Stimulated activated CD4-positive, alpha-beta T cell treated with anti-CD3 and anti-CD28 coated beads, Interleukin-12 subunit alpha, Interleukin-12 subunit beta, amount 100 ng/mL, for 4 hours (primary cell): ENCODE results near the gene HCFC2.
"Not testable (repeated sequence)": the region's sequence is repeated elsewhere in the genome, so short reads cannot be mapped to it uniquely, and the experiment has no call there.

ENCODE experiments used
- DNase-seq: peaks from one replicate; pipeline ENCODE4 v3.0.0-alpha.2; 2020

The HCFC2 gene

DNA sequence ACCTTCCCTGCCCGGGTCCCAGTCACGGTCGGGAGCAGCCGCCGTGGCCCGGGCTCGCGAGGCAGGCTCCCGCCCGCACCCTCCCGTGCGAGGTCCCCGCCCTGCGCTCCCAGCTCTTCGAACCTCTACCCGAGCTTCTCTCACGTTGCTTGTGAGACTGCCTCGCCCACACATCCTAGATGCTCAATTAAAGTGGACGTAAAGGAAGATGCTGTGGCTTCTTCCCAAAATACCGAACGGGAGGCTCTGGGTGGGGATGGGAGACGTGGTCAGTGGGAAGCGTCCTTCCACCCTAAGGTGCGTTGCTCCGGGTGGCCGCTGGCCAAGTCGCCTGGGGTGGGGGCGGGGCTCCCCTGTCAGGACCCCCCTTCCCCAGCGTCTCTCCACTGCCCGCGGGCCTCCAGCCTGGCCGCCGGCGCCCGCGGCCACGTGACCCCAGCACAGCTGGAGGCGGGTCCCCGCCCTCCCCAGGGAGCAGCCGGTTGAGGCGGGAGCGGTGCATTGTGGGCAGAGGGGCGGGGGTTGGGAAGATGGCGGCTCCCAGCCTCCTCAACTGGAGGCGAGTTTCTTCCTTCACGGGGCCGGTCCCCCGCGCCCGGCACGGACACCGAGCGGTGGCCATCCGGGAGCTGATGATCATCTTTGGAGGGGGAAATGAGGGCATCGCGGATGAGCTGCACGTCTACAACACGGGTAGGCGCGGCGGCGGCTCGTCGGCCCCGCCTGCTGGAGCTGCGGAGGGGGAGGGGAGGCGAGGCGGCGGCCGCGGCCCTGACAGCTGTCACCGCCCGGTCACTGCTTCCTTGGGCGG is at the start of gene HCFC2:
Gene HCFC2 (plus strand): TSS at position 501 of the 811 bp plus-strand sequence. CDS start 30 bp downstream, at position 531.
- peak; percentile 85 for DNase-seq

DNA sequence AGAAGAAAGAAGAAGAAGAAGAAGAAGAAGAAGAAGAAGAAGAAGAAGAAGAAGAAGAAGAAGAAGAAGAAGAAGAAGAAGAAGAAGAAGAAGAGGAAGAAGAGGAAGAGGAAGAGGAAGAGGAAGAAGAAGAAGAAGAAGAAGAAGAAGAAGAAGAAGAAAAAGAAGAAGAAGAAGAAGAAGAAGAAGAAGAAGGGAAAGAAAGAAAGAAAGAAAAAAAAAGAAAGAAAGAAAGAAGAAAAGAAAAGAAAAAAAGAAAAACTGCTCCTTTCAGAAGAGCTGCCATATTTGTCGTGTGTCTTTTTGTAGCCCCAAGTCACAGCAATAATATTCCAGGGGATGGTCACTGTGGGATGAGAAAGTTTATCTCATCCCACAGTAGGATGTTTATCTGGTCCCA is 42.5 kb upstream of the HCFC2 start:
- DNase-seq: not testable (repeated sequence)

DNA sequence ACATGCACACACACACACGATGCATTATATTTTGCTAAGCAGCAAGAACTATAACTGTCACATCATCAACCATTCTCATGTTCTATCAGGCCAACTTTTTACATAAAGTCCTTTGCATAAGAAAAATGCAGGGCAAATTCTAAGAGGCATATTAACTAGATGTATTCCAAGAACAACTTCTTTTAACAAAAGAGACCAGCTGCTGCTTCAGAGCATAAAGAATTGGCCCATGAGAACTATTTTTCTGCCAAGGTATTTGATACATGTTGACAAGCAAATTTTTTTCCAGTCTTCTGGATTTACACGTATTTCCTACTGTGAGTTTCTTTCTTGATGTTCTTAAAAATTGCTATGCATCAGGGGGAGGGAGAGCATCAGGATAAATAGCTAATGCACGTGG is 41.5 kb upstream of the HCFC2 start:
- no peak for DNase-seq

DNA sequence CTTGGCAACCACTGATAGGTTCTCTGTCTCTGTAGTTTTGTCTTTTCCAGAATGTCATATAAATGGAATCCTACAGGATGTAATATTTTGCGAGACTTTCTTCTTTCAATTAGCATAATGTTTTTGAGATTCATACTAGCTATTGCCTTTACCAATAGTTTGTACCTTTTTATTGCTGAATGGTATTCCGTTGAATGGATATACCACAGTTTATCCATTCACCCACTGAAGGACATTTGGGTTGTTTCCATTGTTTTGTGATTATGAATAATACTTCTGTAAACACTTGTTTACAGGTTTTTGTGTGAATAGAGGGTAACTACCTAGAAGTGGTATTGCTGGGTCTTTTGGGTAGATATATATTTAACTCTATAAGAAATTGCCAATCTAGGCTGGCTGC is 40.6 kb upstream of the HCFC2 start:
- no peak for DNase-seq

DNA sequence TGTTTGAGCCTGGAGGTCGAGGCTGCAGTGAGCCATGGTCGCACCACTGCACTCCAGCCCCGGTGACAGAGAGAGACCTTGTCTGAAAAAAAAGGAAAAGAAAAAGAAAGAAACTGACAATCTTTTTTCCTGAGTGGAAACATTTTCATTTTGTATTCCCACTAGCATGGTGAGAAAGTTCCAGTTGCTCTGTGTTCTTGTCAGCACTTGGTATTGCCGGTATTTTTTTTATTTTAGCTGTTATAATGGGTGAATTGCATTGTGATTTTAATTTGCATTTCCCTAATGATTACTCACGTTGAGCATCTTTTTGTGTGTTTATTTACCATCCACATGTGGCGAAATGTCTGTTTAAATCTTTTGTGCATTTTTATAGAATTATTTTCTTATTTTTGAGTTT is 40.0 kb upstream of the HCFC2 start:
- no peak for DNase-seq

DNA sequence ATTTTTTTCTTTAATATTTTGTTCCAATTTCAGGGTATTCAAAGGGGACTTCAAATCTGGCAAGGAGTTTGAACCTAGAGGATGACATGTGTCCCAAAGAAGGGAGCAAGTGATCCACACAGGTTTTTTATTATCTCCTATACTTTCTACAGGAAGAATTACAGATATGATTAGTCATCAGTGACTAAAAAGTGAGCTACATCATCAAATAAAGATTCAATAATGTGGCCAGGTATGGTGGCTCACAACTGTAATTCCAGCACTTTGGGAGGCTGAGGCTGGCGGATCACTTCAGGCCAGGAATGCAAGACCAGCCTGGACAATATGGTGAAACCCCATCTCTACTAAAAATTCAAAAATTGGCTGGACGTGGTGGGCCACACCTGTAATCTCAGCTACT is 38.6 kb upstream of the HCFC2 start:
- no peak for DNase-seq

DNA sequence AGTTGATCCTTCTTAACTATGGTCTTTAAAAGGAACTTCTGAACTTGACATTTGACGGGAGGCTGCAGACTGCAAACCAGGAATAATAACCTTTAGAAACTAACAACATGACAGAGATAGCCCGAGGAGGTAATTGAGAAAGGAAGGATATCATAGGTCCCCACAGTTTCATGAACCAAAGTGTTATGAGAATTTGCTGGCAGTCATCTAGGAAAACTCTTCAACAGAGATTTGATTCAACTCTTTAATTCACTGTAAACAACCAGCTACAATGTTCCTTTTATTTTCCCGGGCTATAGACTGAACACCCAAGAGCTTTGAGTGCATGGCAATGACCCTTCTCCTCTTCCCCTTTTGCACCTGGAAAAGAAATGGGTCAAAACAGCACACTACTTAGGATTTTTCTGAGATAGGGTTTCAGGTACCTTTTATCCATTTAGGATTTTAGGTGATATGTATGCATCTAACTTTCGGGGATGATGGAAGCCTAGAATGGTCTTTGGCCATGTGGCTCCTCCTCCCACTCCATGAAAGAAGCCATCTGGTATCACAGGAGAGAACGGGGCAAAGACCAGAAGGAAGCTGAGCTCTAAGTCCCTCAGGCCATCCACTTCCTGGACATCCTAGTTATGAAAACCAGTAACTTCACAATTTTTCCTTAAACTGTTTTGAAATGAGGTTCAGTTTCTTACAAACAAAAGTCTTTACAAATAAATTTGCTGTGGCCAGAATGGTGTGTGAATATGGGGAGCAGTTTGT is 37.3 kb upstream of the HCFC2 start:
- DNase-seq: no peak

DNA sequence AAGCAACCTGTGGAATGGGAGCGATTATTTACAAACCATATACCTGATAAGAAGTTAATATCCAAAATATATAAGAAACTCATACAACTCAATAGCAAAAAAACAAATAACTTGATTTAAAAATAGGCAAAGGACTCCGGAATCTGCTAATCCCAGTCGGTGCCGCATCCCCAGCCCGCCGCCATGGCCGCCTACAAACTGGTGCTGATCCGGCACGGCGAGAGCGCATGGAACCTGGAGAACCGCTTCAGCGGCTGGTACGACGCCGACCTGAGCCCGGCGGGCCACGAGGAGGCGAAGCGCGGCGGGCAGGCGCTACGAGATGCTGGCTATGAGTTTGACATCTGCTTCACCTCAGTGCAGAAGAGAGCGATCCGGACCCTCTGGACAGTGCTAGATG is 33.7 kb upstream of the HCFC2 start:
- DNase-seq: not testable (repeated sequence)

DNA sequence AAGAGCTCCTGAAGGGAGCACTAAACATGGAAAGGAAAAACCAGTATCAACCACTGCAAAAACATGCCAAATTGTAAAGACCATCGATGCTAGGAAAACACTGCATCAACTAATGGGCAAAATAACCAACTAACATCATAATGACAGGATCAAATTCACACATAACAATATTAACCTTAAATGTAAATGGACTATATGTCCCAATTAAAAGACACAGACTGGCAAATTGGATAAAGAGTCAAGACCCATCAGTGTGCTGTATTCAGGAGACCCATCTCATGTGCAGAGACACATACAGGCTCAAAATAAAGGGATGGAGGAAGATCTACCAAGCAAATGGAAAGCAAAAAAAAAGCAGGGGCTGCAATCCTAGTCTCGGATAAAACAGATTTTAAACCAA is 28.2 kb upstream of the HCFC2 start:
- not testable (repeated sequence) for DNase-seq

DNA sequence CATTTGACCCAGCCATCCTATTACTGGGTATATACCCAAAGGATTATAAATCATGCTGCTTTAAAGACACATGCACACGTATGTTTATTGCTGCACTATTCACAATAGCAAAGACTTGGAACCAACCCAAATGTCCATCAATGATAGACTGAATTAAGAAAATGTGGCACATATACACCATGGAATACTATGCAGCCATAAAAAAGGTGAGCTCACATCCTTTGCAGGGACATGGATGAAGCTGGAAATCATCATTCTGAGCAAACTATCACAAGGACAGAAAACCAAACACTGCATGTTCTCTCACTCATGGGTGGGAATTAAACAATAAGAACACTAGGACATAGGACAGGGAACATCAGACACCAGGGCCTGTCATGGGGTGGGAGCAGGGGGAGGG is 24.6 kb upstream of the HCFC2 start:
- not testable (repeated sequence) for DNase-seq

DNA sequence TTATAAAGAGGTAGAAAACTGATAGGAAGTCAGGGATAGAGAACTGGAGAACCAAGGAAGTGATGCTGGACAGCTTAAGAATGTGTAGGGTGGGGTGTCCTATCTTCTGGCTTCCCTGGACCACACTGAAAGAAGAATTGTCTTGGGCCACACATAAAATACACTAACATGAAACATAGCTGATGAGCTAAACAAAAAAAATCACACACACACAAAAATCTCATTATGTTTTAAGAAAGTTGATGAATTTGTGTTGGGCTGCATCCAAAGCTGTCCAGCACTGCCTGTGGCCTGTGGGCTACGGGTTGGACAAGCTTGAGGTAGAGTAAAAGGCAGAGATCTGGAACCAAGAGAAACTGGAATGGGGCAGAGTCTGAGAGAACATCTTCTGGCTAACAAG is 21.8 kb upstream of the HCFC2 start:
- DNase-seq: no peak

DNA sequence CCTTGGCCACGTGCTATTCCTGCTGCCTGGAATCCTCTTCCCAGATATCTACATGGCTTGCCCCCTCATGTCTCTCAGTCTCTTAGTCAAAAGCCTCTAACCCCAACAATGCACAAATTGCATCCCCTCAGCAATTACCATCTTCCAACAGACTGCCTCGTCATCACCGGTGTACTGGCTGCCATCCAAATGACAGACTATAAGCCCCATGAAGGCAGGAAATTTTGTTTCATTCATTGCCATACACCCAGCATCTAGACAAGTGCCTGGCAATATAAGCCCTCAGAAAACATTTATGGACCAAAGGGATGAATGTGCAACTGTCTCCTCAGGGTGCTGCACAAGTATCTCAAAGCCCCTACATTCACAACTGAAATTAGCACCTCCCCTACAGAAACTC is 20.2 kb upstream of the HCFC2 start:
- DNase-seq: no peak

DNA sequence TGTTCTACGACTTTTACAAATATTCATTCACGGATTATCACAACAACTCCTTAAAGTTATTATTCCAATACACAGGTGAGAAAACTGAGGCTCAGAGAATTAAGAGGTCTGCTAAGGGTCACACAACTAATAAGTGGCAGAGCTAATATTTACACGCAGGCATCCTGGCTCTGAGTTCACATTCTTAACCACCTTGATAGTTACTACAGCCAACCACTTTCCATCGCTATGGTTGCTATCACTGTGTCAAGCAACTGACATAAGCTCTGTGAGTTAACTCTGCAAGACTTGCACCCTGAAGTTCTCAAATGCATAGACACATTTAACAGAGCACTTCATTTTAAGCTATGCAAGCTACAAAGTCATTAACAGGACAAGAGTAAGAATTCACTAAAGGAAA is 18.0 kb upstream of the HCFC2 start:
- DNase-seq: no peak

DNA sequence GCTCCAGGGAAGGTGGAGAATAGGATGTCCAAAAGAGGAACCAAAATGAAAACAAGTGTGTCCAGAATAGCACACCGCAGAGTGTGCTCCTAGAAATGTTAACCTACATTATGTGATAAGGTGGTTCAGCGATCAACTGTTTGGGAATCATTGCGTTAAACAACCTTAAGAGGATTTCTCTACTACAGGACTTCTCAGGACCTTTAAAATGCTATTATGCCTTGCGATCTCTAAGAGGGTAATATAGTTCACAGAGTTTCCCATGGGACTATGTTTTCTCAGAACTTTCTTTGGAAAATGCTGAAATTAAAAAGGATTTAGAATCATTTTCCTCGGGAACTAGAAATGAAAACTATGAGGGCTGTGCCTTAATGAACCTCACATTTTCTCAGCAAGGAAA is 16.2 kb upstream of the HCFC2 start:
- no peak for DNase-seq

DNA sequence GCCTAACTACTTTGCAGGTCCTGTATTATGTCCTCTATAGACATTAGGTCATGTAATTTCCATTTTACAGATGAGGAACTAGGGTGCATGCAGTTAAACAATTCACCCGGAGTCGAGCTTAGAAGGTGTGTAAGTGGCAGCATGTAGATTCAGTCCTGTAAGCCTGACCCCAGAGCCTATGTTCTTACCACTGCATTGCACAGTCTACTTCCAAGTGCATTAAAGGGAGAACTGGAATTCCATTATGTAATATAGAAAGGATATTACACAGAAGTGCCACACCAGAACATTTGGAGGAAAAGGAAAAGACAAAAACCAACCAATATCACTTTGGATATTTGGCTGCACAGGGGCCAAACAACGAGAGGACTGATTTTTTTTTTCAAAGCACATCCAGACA is 15.5 kb upstream of the HCFC2 start:
- no peak for DNase-seq

DNA sequence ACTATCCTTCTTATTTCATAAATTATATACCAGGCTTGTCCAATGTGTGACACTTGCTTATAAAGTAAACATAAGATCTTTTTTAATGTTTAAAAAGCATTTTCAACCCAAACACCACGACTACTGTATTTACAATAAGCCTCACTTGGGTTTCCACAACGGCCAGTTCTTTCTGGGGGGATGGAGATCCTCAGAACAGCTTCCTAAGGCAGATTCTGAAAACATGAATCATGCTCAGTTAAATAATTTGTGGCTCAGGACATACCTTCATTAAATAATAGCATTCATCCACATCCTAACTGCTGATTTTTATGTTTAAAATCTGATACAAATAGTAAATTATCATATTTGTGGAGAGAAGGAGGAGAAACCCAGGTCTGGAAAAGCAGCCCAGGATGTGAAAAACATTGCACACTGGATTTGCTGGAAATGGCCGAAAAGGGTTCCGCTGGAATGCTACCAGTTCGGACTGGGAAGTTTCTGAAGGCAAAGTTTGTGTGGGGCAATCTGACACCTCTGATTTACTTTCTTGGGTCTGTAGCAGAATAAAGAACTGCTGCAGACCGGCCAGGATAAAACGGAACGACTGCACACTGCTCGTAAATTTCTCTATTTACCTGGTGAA is 14.9 kb upstream of the HCFC2 start:
- no peak for DNase-seq

DNA sequence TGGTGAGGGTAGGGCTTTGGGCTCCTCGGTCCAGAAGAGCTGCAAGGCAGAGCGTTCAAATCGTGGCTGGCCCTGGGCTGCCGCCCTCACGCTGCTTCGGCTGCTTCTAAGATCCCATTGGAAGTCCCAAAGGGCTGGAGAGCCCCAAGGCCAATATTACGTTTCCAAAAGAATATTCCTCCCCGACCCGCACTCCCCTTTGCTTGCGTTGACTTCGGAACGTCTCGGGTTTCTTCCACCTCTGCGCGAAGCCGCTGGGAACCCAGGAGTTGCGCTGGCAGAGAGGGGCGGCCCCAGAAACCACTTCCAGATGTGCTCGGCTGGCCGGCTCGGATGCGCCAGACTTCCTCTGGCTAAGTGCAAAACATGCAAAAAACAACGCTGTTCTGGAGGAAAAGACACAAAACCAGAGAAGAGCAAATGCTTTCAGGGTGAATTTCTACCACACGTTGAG is 14.4 kb upstream of the HCFC2 start, which contains the start of gene GLT8D2:
Gene GLT8D2 (minus strand): TSS at position 285 of the 454 bp plus-strand sequence. CDS start 30,539 bp downstream, outside the sequence.
- no peak for DNase-seq

DNA sequence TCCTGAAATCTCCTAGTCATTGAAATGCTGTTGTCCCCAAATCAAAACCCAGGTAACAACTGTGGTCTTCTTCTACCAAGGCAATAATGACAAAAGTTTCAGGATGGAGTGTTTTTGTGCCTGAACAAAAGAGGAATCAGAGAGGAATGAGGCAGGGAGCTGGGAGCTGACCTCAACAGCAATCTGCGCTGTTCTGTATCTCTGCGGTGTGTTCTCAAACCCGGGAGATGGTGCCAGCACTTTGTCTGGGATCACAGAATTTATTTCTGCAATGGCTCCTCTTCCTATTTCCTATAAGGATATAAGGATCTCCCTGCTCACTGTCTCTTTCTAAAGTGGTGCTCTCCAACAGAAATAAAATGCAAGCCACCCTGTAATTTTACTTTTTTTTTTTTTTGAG is 13.9 kb upstream of the HCFC2 start:
- DNase-seq: no peak

DNA sequence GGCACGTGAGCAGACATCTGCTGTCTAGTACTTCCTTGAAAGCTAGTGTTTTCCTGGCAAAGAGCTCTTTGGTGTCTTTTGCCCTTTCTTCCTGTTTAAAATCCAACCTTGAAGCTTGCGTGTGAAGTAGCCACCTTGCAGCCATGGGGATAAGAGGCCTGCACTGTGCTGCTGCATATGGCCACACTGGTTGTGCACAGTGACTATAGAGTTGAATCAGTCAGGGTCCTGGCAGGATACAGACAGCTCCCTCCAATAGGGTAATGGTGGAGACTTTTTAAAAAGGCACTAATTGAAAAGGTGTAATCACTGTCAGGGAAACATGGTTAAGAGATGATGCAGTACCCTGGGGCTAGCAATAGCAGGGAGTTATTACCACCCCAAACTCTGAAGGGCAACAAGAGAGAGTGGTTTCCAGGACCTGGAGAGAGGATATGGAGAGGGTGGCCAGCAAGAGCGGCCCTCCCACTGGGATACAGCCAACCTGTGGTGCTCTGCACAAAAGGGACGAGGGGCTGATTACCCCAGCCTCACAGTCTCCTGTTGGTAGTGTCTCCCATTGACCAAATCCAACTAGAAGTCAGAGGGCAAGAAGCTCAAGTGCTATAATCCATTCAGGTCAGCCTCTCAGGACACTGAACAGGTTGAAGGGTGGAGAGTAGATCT is 9.5 kb upstream of the HCFC2 start:
- no peak for DNase-seq

DNA sequence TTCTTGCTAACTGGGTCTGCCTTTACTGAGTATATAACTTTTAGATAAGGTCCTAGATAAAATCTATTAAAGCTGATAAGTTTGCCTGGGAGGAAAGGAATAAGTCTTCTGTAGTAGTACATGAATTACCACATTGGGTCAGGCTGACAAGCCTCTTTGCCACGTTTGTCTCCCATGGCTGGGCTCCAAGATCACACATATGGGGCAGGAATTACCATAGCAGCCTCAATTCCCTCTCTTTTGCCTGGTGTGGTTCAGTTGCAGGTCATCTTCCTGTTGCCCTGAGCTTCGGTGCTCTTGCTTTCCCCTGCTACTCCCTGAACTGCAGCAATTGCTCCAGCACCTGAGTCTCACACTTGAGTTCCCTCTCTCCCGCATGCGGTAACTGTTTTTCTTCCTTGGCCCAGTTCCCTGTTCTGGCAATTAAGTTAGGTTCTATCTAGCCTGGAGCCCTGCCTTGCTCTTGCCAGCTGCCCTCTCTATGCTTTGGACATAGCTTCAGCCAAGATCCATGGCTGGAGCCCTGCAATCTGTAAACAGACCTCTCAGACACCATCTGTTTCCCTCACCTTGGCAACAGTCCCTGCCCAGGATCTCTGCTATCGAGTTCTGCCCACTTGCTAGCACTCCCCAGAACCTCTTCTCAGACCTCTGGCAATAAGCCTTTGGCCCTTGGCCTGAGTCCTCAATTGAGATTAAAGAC is 8.5 kb upstream of the HCFC2 start:
- DNase-seq: no peak

DNA sequence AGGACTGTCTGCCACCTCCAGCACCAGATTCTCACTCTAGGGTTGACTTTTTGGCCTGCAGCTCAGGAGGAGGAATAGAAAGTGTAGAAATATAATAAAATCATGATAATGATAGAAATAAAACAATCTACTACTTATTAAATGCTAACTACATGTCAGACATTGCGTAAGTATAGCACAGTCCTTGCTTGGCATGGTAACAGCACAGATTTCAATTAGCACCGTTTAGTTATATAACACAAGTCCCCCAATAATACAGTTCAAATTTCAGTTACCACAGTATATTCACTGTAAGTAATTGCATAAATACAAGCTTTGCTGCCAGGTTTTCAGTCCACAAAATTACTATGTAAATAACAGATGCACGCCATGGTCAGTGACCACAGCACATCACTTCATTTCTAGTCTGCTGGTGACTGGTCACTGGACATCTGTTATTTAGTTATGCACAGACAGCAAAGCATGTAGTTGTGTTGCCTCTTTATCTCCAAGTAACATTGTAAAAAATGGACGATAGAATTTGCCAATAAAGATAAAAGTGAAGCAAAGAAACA is 7.8 kb upstream of the HCFC2 start:
- no peak for DNase-seq

DNA sequence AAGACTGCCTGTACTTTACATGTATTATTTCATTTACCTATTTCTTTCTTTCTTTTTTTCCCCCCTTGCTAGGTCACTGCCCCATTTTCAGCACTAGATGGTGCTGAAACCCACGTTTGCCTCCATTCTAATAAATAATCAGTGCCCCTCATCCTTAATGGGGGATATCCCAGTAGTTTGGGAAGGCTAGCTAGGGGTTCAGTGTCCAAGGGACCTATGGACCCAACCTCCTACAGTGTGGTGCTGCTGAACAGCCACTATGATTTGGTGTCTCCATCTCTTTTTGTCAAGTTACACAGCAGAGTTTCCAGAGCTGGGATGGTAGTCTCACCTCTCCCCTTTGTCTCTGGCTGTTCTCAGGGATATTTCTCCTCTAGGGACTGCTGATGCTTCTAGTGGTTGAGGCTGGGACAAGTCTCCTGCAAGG is 6.5 kb upstream of the HCFC2 start:
- no peak for DNase-seq
